ENCODE data around the gene CCNB1IP1. TPM values are rescaled to one million over a fixed set of nuclear protein-coding genes. Genes with fewer than 3 reads are reported as not detected.
"Not testable (repeated sequence)": the region's sequence is repeated elsewhere in the genome, so short reads cannot be mapped to it uniquely, and the experiment has no call there.

CCNB1IP1 gene
- total RNA-seq, 1 experiment from 2014 or later, result 127 TPM

- Histone ChIP-seq H3K9me2 (replicated peaks; ENCODE audit: insufficient read depth, low read length) (no peaks in the 10 kb centered on the region), H3K27me3 (ENCODE audit: low read length) (no peaks in the 10 kb centered on the region), H3K9me3 (ENCODE audit: low read length) (no peaks in the 10 kb centered on the region), H4K20me1 (ENCODE audit: insufficient read depth, low read depth, low read length) (no peaks in the 10 kb centered on the region), H2AFZ (ENCODE audit: low read length) (peak overlapping the region; percentile 59), H3K79me2 (ENCODE audit: low read length) (peaks cover 34% of the 10 kb centered on the region), H3K9ac (ENCODE audit: low read length) (peak overlapping the region; percentile 82), H3K36me3 (ENCODE audit: insufficient read depth, low read length) (peaks cover 27% of the 10 kb centered on the region), H3K4me2 (ENCODE audit: low read depth, low read length, poor library complexity, severe bottlenecking) (peak overlapping the region; percentile 82), H3K4me1 (ENCODE audit: low read length) (peaks cover 23% of the 10 kb centered on the region), H3K4me3 (ENCODE audit: low read length) (peak overlapping the region; percentile 84), H3K27ac (ENCODE audit: low read length) (peak overlapping the region; percentile 56)
- peak; percentile 60 for DNase-seq
Measured at GRCh38 chr14:20343862-20344220, 10.8 kb upstream of the CCNB1IP1 start.

GRCh38 chr14:20343092-20343861 is 10.2 kb upstream of the CCNB1IP1 start, which contains the start of gene PARP2:
PARP2 (plus strand) TSS chr14:20343635; CDS start chr14:20343642, 7 bp downstream.
- Histone ChIP-seq H3K4me1 (ENCODE audit: low read length) (peaks cover 23% of the 10 kb centered on the region), H3K27ac (ENCODE audit: low read length) (peak within 1 kb of the TSS; percentile 78), H3K4me3 (ENCODE audit: low read length) (peak within 1 kb of the TSS; percentile 84), H3K36me3 (ENCODE audit: insufficient read depth, low read length) (peaks cover 27% of the 10 kb centered on the region), H3K9me3 (ENCODE audit: low read length) (no peaks in the 10 kb centered on the region), H2AFZ (ENCODE audit: low read length) (peak within 1 kb of the TSS; percentile 84), H3K79me2 (ENCODE audit: low read length) (peaks cover 34% of the 10 kb centered on the region), H4K20me1 (ENCODE audit: insufficient read depth, low read depth, low read length) (no peaks in the 10 kb centered on the region), H3K27me3 (ENCODE audit: low read length) (no peaks in the 10 kb centered on the region), H3K4me2 (ENCODE audit: low read depth, low read length, poor library complexity, severe bottlenecking) (peak within 1 kb of the TSS; percentile 82), H3K9me2 (replicated peaks; ENCODE audit: insufficient read depth, low read length) (no peaks in the 10 kb centered on the region), H3K9ac (ENCODE audit: low read length) (peak within 1 kb of the TSS; percentile 82)
- DNase-seq, result peak; percentile 100

DNA sequence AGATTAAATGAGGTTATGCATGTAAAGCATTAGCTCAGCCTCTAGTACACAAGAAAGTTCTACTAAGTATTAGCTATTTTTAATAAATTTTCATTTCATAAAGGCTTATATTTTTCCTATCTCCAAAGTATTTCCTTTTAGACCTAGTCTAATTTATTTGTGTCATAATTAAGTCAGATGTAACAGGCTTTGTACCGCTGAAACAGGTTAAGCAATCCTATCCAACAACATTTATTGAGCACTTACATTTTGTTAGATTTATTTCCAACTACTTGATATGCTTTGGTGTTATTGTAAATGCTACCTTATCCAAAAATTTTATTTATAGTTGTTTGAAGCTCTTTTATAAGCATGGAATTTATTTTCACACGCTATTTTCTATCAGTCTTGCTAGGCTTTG is 8.6 kb upstream of the CCNB1IP1 start:
- peak overlapping the region; percentile 78; the same call in 1 of the 2 replicates for H3K27ac ChIP-seq (ENCODE audit: low read length)

DNA sequence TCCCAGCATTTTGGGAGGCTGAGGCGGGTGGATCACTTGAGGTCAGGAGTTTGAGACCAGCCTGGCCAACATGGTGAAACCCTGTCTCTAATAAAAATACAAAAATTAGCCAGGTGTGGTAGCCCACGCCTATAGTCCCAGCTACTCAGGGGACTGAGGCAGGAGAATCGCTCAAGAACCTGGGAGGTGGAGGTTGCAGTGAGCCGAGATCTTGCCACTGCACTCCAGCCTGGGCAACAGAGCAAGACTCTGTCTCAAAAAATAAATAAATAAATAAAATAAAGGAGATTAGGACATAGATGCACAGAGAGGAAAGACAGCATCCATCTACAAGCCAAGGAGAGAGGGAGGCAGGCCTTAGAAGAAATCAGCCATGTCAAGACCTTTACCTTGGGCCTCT is 8.0 kb upstream of the CCNB1IP1 start:
- not testable (repeated sequence) for H3K9me2 ChIP-seq (replicated peaks; ENCODE audit: insufficient read depth, low read length); H2AFZ ChIP-seq (ENCODE audit: low read length); H4K20me1 ChIP-seq (ENCODE audit: insufficient read depth, low read depth, low read length); H3K4me2 ChIP-seq (ENCODE audit: low read depth, low read length, poor library complexity, severe bottlenecking); H3K27ac ChIP-seq (ENCODE audit: low read length); DNase-seq; H3K27me3 ChIP-seq (ENCODE audit: low read length); H3K9me3 ChIP-seq (ENCODE audit: low read length); H3K9ac ChIP-seq (ENCODE audit: low read length); H3K4me3 ChIP-seq (ENCODE audit: low read length)
- H3K36me3 ChIP-seq (ENCODE audit: insufficient read depth, low read length), result peaks cover 13% of the 10 kb centered on the region
- peaks cover 23% of the 10 kb centered on the region for H3K4me1 ChIP-seq (ENCODE audit: low read length)
- H3K79me2 ChIP-seq (ENCODE audit: low read length), result peaks cover 26% of the 10 kb centered on the region

More for the DNA sequence above, 8.6 kb upstream of the CCNB1IP1 start:
- Histone ChIP-seq H3K36me3 (ENCODE audit: insufficient read depth, low read length) (peaks cover 18% of the 10 kb centered on the region), H3K79me2 (ENCODE audit: low read length) (peaks cover 29% of the 10 kb centered on the region), H3K27me3 (ENCODE audit: low read length) (no peaks in the 10 kb centered on the region), H4K20me1 (ENCODE audit: insufficient read depth, low read depth, low read length) (no peaks in the 10 kb centered on the region), H2AFZ (ENCODE audit: low read length) (peak overlapping the region; percentile 84), H3K9ac (ENCODE audit: low read length) (peak overlapping the region; percentile 82), H3K4me2 (ENCODE audit: low read depth, low read length, poor library complexity, severe bottlenecking) (peak overlapping the region; percentile 82), H3K9me2 (replicated peaks; ENCODE audit: insufficient read depth, low read length) (no peaks in the 10 kb centered on the region), H3K9me3 (ENCODE audit: low read length) (no peaks in the 10 kb centered on the region), H3K4me3 (ENCODE audit: low read length) (peak overlapping the region; percentile 84), H3K4me1 (ENCODE audit: low read length) (peaks cover 23% of the 10 kb centered on the region)
- no peak for DNase-seq

DNA sequence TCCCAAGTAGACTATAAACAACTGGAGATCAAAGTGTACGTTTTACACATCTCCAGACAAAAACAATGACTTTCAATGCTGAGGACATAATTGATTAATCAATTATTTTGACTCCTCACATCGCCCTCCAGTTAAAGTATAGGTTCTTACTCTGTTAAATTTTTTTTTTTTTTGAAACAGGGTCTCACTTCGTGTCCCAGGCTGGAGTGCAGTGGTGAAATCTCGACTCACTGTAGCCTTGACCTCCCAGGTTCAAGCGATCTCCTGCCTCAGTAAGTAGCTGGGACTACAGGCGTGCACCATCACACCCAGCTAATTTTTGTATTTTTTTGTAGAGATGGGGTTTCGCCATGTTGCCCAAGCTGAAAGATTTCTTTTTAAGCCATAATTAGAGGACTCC is 938 bp upstream of the CCNB1IP1 start:
- Histone ChIP-seq H3K27ac (ENCODE audit: low read length) (peak overlapping the region; percentile 61), H2AFZ (ENCODE audit: low read length) (0 out of 2 replicates have a peak overlapping the region, but pooled peaks have one; percentile 82), H3K9me3 (ENCODE audit: low read length) (no peaks in the 10 kb centered on the region), H3K9ac (ENCODE audit: low read length) (0 out of 2 replicates have a peak overlapping the region, but pooled peaks have one; percentile 62), H4K20me1 (ENCODE audit: insufficient read depth, low read depth, low read length) (no peaks in the 10 kb centered on the region), H3K4me3 (ENCODE audit: low read length) (peak overlapping the region; percentile 83; the same call in 1 of the 2 replicates), H3K79me2 (ENCODE audit: low read length) (peaks cover 44% of the 10 kb centered on the region), H3K9me2 (replicated peaks; ENCODE audit: insufficient read depth, low read length) (no peaks in the 10 kb centered on the region), H3K27me3 (ENCODE audit: low read length) (no peaks in the 10 kb centered on the region), H3K4me1 (ENCODE audit: low read length) (peaks cover 35% of the 10 kb centered on the region), H3K36me3 (ENCODE audit: insufficient read depth, low read length) (peaks cover 2% of the 10 kb centered on the region; the same call in 1 of the 2 replicates), H3K4me2 (ENCODE audit: low read depth, low read length, poor library complexity, severe bottlenecking) (peak overlapping the region; percentile 86)
- DNase-seq, result no peak

DNA sequence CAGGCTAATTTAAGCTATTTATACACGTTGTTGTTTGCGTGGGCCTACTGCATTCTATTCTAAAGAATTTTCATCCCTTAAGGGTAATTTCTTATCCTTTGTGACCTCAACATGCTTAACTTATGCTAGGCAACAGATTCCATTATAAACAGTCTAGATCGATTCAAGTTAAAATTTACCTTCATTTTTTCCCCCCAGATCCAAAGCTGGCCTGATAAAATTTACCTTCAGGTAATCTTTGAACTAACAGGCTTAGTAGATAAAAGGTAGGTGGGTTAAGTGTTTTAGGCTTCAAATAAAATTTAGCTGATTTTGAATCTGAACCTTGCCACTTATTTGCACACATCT is 389 bp upstream of the CCNB1IP1 start:
- peak overlapping the region; percentile 61 for H3K27ac ChIP-seq (ENCODE audit: low read length)
- peak overlapping the region; percentile 82 for H2AFZ ChIP-seq (ENCODE audit: low read length)
- H3K9me2 ChIP-seq (replicated peaks; ENCODE audit: insufficient read depth, low read length), result no peaks in the 10 kb centered on the region
- H3K9me3 ChIP-seq (ENCODE audit: low read length), result no peaks in the 10 kb centered on the region
- peaks cover 50% of the 10 kb centered on the region for H3K79me2 ChIP-seq (ENCODE audit: low read length)
- peak overlapping the region; percentile 62 for H3K9ac ChIP-seq (ENCODE audit: low read length)
- peaks cover 41% of the 10 kb centered on the region for H3K4me1 ChIP-seq (ENCODE audit: low read length)
- no peak for DNase-seq
- peak overlapping the region; percentile 83 for H3K4me3 ChIP-seq (ENCODE audit: low read length)
- H4K20me1 ChIP-seq (ENCODE audit: insufficient read depth, low read depth, low read length), result no peaks in the 10 kb centered on the region
- peak overlapping the region; percentile 86 for H3K4me2 ChIP-seq (ENCODE audit: low read depth, low read length, poor library complexity, severe bottlenecking)
- H3K36me3 ChIP-seq (ENCODE audit: insufficient read depth, low read length), result peaks cover 7% of the 10 kb centered on the region; the same call in 1 of the 2 replicates
- no peaks in the 10 kb centered on the region for H3K27me3 ChIP-seq (ENCODE audit: low read length)

- H3K36me3 ChIP-seq (ENCODE audit: insufficient read depth, low read length), result peaks cover 7% of the 10 kb centered on the region; the same call in 1 of the 2 replicates
- no peaks in the 10 kb centered on the region for H3K27me3 ChIP-seq (ENCODE audit: low read length)
- H4K20me1 ChIP-seq (ENCODE audit: insufficient read depth, low read depth, low read length), result no peaks in the 10 kb centered on the region
- H3K9me2 ChIP-seq (replicated peaks; ENCODE audit: insufficient read depth, low read length), result no peaks in the 10 kb centered on the region
- H3K4me1 ChIP-seq (ENCODE audit: low read length), result peaks cover 52% of the 10 kb centered on the region
- no peak overlapping the region for H2AFZ ChIP-seq (ENCODE audit: low read length)
- DNase-seq, result no peak
- H3K4me2 ChIP-seq (ENCODE audit: low read depth, low read length, poor library complexity, severe bottlenecking), result peak overlapping the region; percentile 86
- peak overlapping the region; percentile 83 for H3K4me3 ChIP-seq (ENCODE audit: low read length)
- no peaks in the 10 kb centered on the region for H3K9me3 ChIP-seq (ENCODE audit: low read length)
- H3K79me2 ChIP-seq (ENCODE audit: low read length), result peaks cover 59% of the 10 kb centered on the region
- peak overlapping the region; percentile 59 for H3K27ac ChIP-seq (ENCODE audit: low read length)
- peak overlapping the region; percentile 85 for H3K9ac ChIP-seq (ENCODE audit: low read length)
Measured at GRCh38 chr14:20332431-20332787, 670 bp downstream of the CCNB1IP1 start.

DNA sequence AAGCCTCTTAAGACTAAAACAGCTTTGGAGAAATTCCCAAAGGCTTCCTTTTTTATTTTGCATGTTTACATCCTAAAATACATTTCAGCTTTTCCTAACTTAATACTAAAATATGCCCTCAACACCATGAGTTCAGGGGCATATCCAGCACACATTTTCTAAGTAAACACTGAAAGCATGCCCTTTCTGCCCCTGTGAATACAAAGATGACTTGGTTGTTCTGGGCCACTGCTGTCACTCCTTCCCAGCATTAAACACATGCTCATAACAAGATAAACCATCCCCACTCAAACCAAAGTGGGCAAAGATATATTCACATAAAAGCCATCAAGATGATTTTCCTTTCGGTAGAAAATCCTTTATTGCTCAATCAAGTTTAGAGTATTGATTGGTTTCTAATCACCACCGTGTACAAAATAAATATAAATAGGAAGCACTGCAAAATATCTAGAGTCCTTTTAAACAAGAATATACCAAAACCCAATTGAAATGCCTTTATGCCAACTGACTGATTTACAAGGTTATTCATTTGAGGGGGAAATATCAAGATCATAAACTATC is 1.9 kb downstream of the CCNB1IP1 start:
- no peak for DNase-seq
- Histone ChIP-seq H3K79me2 (ENCODE audit: low read length) (peaks cover 72% of the 10 kb centered on the region), H2AFZ (ENCODE audit: low read length) (no peak overlapping the region), H3K4me3 (ENCODE audit: low read length) (peak overlapping the region; percentile 44), H3K27ac (ENCODE audit: low read length) (peak overlapping the region; percentile 8), H3K9me2 (replicated peaks; ENCODE audit: insufficient read depth, low read length) (no peaks in the 10 kb centered on the region), H3K9me3 (ENCODE audit: low read length) (no peaks in the 10 kb centered on the region), H3K27me3 (ENCODE audit: low read length) (no peaks in the 10 kb centered on the region), H3K9ac (ENCODE audit: low read length) (peak overlapping the region; percentile 33), H3K4me1 (ENCODE audit: low read length) (peaks cover 57% of the 10 kb centered on the region), H3K36me3 (ENCODE audit: insufficient read depth, low read length) (peaks cover 17% of the 10 kb centered on the region), H4K20me1 (ENCODE audit: insufficient read depth, low read depth, low read length) (no peaks in the 10 kb centered on the region), H3K4me2 (ENCODE audit: low read depth, low read length, poor library complexity, severe bottlenecking) (peak overlapping the region; percentile 86)
